ENCODE data around the gene SLC25A1. TPM values are rescaled to one million over a fixed set of nuclear protein-coding genes. Genes with fewer than 3 reads are reported as not detected.

SLC25A1 gene
- total RNA-seq, 3 donors from 2014 or later: 88.3 to 165 (median 135) TPM

- TF ChIP-seq CTCF (IDR thresholded peaks at IDR 0.05): no peak
- intact Hi-C loops (cut with DNase I, micrococcal nuclease): no loop called here
- H3K4me1 ChIP-seq (ENCODE audit: low read depth): peaks cover 3% of the 10 kb centered on the region
- no peak within 1 kb of the TSS for H3K4me3 ChIP-seq
- no peaks in the 10 kb centered on the region for H3K9me3 ChIP-seq
- no peaks in the 10 kb centered on the region for H3K36me3 ChIP-seq (ENCODE audit: low read depth)
- no peak for DNase-seq
- no peak for ATAC-seq
These were observed 28.5 kb downstream of the SLC25A1 start, which contains the start of gene GSC2 for GRCh38 chr22:19149991-19150390. GSC2 (minus strand) TSS chr22:19150292; CDS start chr22:19150283, 9 bp downstream.

- no peak for TF ChIP-seq CTCF (IDR thresholded peaks at IDR 0.05)
- no peaks in the 10 kb centered on the region for H3K9me3 ChIP-seq
- peaks cover 3% of the 10 kb centered on the region for H3K4me1 ChIP-seq (ENCODE audit: low read depth)
- intact Hi-C loops (cut with DNase I, micrococcal nuclease): no loop called here
- peak in 1 of 3 donors; percentile 26 for DNase-seq
- H3K4me3 ChIP-seq: no peak overlapping the region
- ATAC-seq: no peak
- H3K36me3 ChIP-seq (ENCODE audit: low read depth): no peaks in the 10 kb centered on the region
These were observed 29.3 kb downstream of the SLC25A1 start for GRCh38 chr22:19149047-19149883.

GRCh38 chr22:19148417-19149046, 30.0 kb downstream of the SLC25A1 start:
- ATAC-seq: no peak
- no peak overlapping the region for H3K4me3 ChIP-seq
- intact Hi-C loops (cut with DNase I, micrococcal nuclease): no loop called here

GRCh38 chr22:19147195-19147780, 31.2 kb downstream of the SLC25A1 start:
- Histone ChIP-seq H3K36me3 (ENCODE audit: low read depth) (no peaks in the 10 kb centered on the region), H3K9me3 (no peaks in the 10 kb centered on the region), H3K4me1 (ENCODE audit: low read depth) (peaks cover 12% of the 10 kb centered on the region), H3K4me3 (no peak overlapping the region)
- TF ChIP-seq CTCF (IDR thresholded peaks at IDR 0.05): no peak
- no peak for DNase-seq
- ATAC-seq: no peak
- intact Hi-C loops (cut with DNase I, micrococcal nuclease): no loop called here

More at GRCh38 chr22:19148417-19149046, 30.0 kb downstream of the SLC25A1 start:
- no peak for TF ChIP-seq CTCF (IDR thresholded peaks at IDR 0.05)
- peaks cover 8% of the 10 kb centered on the region for H3K4me1 ChIP-seq (ENCODE audit: low read depth)
- H3K9me3 ChIP-seq: no peaks in the 10 kb centered on the region
- DNase-seq: no peak
- H3K36me3 ChIP-seq (ENCODE audit: low read depth): no peaks in the 10 kb centered on the region

GRCh38 chr22:19146215-19146968, 32.1 kb downstream of the SLC25A1 start:
- no peaks in the 10 kb centered on the region for H3K9me3 ChIP-seq

More at GRCh38 chr22:19146215-19146968, 32.1 kb downstream of the SLC25A1 start:
- no peak overlapping the region for H3K4me3 ChIP-seq
- DNase-seq (no peak), ATAC-seq (no peak)
- H3K36me3 ChIP-seq (ENCODE audit: low read depth): no peaks in the 10 kb centered on the region
- intact Hi-C loops (cut with DNase I, micrococcal nuclease): no loop called here
- H3K4me1 ChIP-seq (ENCODE audit: low read depth): peaks cover 12% of the 10 kb centered on the region
- no peak for TF ChIP-seq CTCF (IDR thresholded peaks at IDR 0.05)

Measured in mucosa of descending colon (tissue), 3 donors.